Osteoblast (primary cell): ENCODE results near the gene TXNDC9. TPM values are rescaled to one million over a fixed set of nuclear protein-coding genes. Genes with fewer than 3 reads are reported as not detected.
"Not testable (repeated sequence)": the region's sequence is repeated elsewhere in the genome, so short reads cannot be mapped to it uniquely, and the experiment has no call there.

Source experiments
- DNase-seq: peaks from one replicate; pipeline ENCODE4 v3.0.0; 2011; ENCODE audit warnings: low spot score, mixed read lengths; ENCODE audit not compliant: insufficient read length; ENCODE audit errors: missing footprints
- H2AFZ ChIP-seq: 2 replicates; pipeline ENCODE4 v1.6.0; 2011; ENCODE audit warnings: mild to moderate bottlenecking, low read length
- H3K27ac ChIP-seq: 2 replicates; pipeline ENCODE4 v1.5.1; 2011; ENCODE audit warnings: mild to moderate bottlenecking, low read depth, low read length, moderate library complexity
- H3K27me3 ChIP-seq: 2 replicates; pipeline ENCODE4 v1.6.0; 2012; ENCODE audit warnings: mild to moderate bottlenecking, control low read depth, inconsistent platforms, low read length, moderate library complexity; ENCODE audit not compliant: insufficient read depth
- H3K36me3 ChIP-seq: 2 replicates; pipeline ENCODE4 v1.5.1; 2011; ENCODE audit warnings: mild to moderate bottlenecking, low read length, control low read depth, moderate library complexity; ENCODE audit not compliant: insufficient read depth
- H3K4me1 ChIP-seq: 2 replicates; pipeline ENCODE4 v1.5.1; 2011; ENCODE audit warnings: mild to moderate bottlenecking, low read length, control low read depth, moderate library complexity; ENCODE audit not compliant: insufficient read depth
- H3K4me2 ChIP-seq: 2 replicates; pipeline ENCODE4 v1.6.0; 2011; ENCODE audit warnings: mild to moderate bottlenecking, low read length; ENCODE audit not compliant: insufficient read depth
- H3K4me3 ChIP-seq: fragments of 200-600 bp; sonication (generic); 3 replicates; pipeline ENCODE4 v1.5.1; 2012; ENCODE audit warnings: mild to moderate bottlenecking, low read length, inconsistent platforms; ENCODE audit not compliant: insufficient read depth
- H3K79me2 ChIP-seq: 2 replicates; pipeline ENCODE4 v1.6.0; 2012; ENCODE audit warnings: mild to moderate bottlenecking, low read length, control low read depth, inconsistent platforms; ENCODE audit not compliant: insufficient read depth
- H3K9me3 ChIP-seq: 2 replicates; pipeline ENCODE4 v1.5.1; 2011; ENCODE audit warnings: low read depth, low read length, control low read depth
- H4K20me1 ChIP-seq: 2 replicates; pipeline ENCODE4 v1.6.0; 2012; ENCODE audit warnings: mild to moderate bottlenecking, low read length, control low read depth; ENCODE audit not compliant: insufficient read depth
- total RNA-seq: library from RNA; depleted of rRNA; stranded (reverse); fragments of >200 nt; gene quantifications from 2 replicates; pipeline ENCODE4 v1.2.3, GENCODE V29; 2012
- TF ChIP-seq, protein P1 (sequence below): IDR thresholded peaks from 2 replicates; pipeline ENCODE4 v1.5.1; 2011; ENCODE audit warnings: mild to moderate bottlenecking, low read depth, low read length, moderate library complexity; ENCODE audit errors: extremely low read depth

The TXNDC9 gene
- total RNA-seq, 1 donor = 95.9 TPM

GRCh38 chr2:99348173-99348572, 12.0 kb upstream of the TXNDC9 start:
- H3K4me3 ChIP-seq = no peak overlapping the region
- H3K79me2 ChIP-seq = peaks cover 94% of the 10 kb centered on the region
- H3K27ac ChIP-seq = no peak overlapping the region
- TF ChIP-seq, protein P1, sequence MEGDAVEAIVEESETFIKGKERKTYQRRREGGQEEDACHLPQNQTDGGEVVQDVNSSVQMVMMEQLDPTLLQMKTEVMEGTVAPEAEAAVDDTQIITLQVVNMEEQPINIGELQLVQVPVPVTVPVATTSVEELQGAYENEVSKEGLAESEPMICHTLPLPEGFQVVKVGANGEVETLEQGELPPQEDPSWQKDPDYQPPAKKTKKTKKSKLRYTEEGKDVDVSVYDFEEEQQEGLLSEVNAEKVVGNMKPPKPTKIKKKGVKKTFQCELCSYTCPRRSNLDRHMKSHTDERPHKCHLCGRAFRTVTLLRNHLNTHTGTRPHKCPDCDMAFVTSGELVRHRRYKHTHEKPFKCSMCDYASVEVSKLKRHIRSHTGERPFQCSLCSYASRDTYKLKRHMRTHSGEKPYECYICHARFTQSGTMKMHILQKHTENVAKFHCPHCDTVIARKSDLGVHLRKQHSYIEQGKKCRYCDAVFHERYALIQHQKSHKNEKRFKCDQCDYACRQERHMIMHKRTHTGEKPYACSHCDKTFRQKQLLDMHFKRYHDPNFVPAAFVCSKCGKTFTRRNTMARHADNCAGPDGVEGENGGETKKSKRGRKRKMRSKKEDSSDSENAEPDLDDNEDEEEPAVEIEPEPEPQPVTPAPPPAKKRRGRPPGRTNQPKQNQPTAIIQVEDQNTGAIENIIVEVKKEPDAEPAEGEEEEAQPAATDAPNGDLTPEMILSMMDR = no peak
- H3K36me3 ChIP-seq = no peaks in the 10 kb centered on the region
- H2AFZ ChIP-seq = no peak overlapping the region
- no peaks in the 10 kb centered on the region for H3K9me3 ChIP-seq
- no peaks in the 10 kb centered on the region for H3K4me1 ChIP-seq
- H4K20me1 ChIP-seq = peaks cover 27% of the 10 kb centered on the region
- no peaks in the 10 kb centered on the region for H3K27me3 ChIP-seq
- H3K4me2 ChIP-seq = no peak overlapping the region
- no peak for DNase-seq

GRCh38 chr2:99346218-99346617, 10.1 kb upstream of the TXNDC9 start:
- peaks cover 96% of the 10 kb centered on the region for H3K79me2 ChIP-seq
- TF ChIP-seq, protein P1 = no peak
- no peaks in the 10 kb centered on the region for H3K36me3 ChIP-seq
- no peak overlapping the region for H3K27ac ChIP-seq
- H3K9me3 ChIP-seq = no peaks in the 10 kb centered on the region
- no peak for DNase-seq
- H3K4me3 ChIP-seq = no peak overlapping the region
- H4K20me1 ChIP-seq = peaks cover 39% of the 10 kb centered on the region
- H3K4me1 ChIP-seq = no peaks in the 10 kb centered on the region
- no peak overlapping the region for H3K4me2 ChIP-seq
- no peak overlapping the region for H2AFZ ChIP-seq
- no peaks in the 10 kb centered on the region for H3K27me3 ChIP-seq

DNA sequence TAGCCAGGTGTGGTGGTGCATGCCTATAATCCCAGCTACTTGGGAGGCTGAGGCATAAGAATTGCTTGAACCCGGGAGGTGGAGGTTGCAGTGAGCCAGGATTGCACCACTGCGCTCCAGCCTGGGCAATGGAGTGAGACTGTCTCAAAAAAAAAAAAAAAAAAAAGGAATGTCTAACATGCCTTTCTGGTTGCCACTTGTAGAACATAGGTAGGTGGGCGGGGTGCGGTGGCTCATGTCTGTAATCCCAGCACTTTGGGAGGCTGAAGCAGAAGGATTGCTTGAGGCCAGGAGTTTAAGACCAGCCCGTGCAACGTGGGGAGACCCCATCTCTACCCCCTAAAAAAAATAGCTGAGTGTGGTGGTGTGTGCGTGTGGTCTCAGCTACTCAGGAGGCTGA, 9.3 kb upstream of the TXNDC9 start:
- DNase-seq, H2AFZ ChIP-seq, H3K4me3 ChIP-seq, H3K27me3 ChIP-seq, H3K4me1 ChIP-seq, H3K27ac ChIP-seq, H3K9me3 ChIP-seq, H3K36me3 ChIP-seq, H3K4me2 ChIP-seq: not testable (repeated sequence)
- Histone ChIP-seq H4K20me1 (peaks cover 41% of the 10 kb centered on the region), H3K79me2 (peaks cover 96% of the 10 kb centered on the region)

DNA sequence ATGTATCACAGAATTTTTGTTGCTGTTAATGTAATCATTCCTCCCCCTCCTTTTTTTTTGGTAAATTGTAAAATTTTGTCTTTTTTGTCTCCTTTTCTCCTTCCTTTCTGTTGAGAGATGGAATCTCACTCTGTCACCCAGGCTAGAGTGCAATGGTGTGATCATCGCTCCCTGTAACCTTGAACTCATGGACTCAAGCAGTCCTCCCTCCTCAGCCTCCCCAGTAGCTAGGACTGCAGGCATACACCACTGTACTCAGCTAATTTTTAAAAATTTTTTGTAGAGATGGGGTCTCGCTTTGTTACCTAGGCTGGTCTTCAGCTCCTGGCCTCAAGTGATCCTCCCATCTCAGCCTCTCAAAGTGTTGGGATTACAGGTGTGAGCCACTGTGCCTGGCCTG, 6.4 kb upstream of the TXNDC9 start:
- TF ChIP-seq, protein P1 = no peak
- Histone ChIP-seq H3K4me2 (no peak overlapping the region), H3K27me3 (no peaks in the 10 kb centered on the region), H3K36me3 (no peaks in the 10 kb centered on the region), H3K4me1 (peaks cover 4% of the 10 kb centered on the region), H4K20me1 (peaks cover 42% of the 10 kb centered on the region), H2AFZ (no peak overlapping the region), H3K4me3 (no peak overlapping the region), H3K27ac (no peak overlapping the region), H3K9me3 (no peaks in the 10 kb centered on the region), H3K79me2 (peaks cover 95% of the 10 kb centered on the region)
- DNase-seq = no peak
